Osteocyte (in vitro differentiated cells): Measurements from ENCODE around the gene DPYD. TPM values are rescaled to one million over a fixed set of nuclear protein-coding genes. Genes with fewer than 3 reads are reported as not detected.
A peak's percentile ranks its signal among the peaks of the same experiment; 100 is the strongest.

Experiments used
- DNase-seq: peaks from one replicate; pipeline ENCODE4 v3.0.0; 2021; ENCODE audit warnings: mixed read lengths; ENCODE audit not compliant: unreplicated experiment; ENCODE audit errors: extremely low spot score
- H3K27ac Mint-ChIP-seq: one replicate; pipeline ENCODE4 v1.8.0; 2021; ENCODE audit warnings: mild to moderate bottlenecking, mixed read lengths; ENCODE audit not compliant: unreplicated experiment
- H3K27me3 Mint-ChIP-seq: one replicate; pipeline ENCODE4 v1.8.0; 2021; ENCODE audit warnings: mixed read lengths; ENCODE audit not compliant: unreplicated experiment
- H3K36me3 Mint-ChIP-seq: one replicate; pipeline ENCODE4 v1.8.0; 2021; ENCODE audit warnings: mixed read lengths; ENCODE audit not compliant: unreplicated experiment
- H3K4me1 Mint-ChIP-seq: one replicate; pipeline ENCODE4 v1.8.0; 2021; ENCODE audit warnings: mixed read lengths; ENCODE audit not compliant: unreplicated experiment
- H3K4me3 Mint-ChIP-seq: one replicate; pipeline ENCODE4 v1.8.0; 2021; ENCODE audit warnings: mild to moderate bottlenecking, moderate library complexity, mixed read lengths; ENCODE audit not compliant: unreplicated experiment
- H3K9me3 Mint-ChIP-seq: one replicate; pipeline ENCODE4 v1.8.0; 2021; ENCODE audit warnings: mixed read lengths; ENCODE audit not compliant: unreplicated experiment
- CTCF ChIP-seq: fragments of 200-600 bp; sonication (generic); IDR thresholded peaks from 2 replicates; pipeline ENCODE4 v1.5.0; 2021; ENCODE audit warnings: antibody characterized with exemption, mild to moderate bottlenecking, moderate library complexity
- total RNA-seq: library from RNA; stranded (reverse); gene quantifications from 2 replicates; pipeline ENCODE4 v1.2.1, GENCODE V29; 2021

DPYD gene
- total RNA-seq, 1 donor from 2014 or later: 44.0 TPM

- DNase-seq: no peak
- peaks cover 41% of the 10 kb centered on the region for H3K9me3 Mint-ChIP-seq
- H3K27me3 Mint-ChIP-seq: no peaks in the 10 kb centered on the region
- peaks cover 29% of the 10 kb centered on the region for H3K36me3 Mint-ChIP-seq
- no peak overlapping the region for H3K27ac Mint-ChIP-seq
- no peak for TF ChIP-seq CTCF
- peaks cover 50% of the 10 kb centered on the region for H3K4me1 Mint-ChIP-seq
- no peak overlapping the region for H3K4me3 Mint-ChIP-seq
Observed at GRCh38 chr1:97044159-97044760, 876.6 kb downstream of the DPYD start.

- peaks cover 55% of the 10 kb centered on the region for H3K9me3 Mint-ChIP-seq
- no peaks in the 10 kb centered on the region for H3K27me3 Mint-ChIP-seq
- H3K4me1 Mint-ChIP-seq: peaks cover 37% of the 10 kb centered on the region
- no peak for TF ChIP-seq CTCF
- H3K4me3 Mint-ChIP-seq: no peak overlapping the region
- peaks cover 33% of the 10 kb centered on the region for H3K36me3 Mint-ChIP-seq
- DNase-seq: no peak
- H3K27ac Mint-ChIP-seq: peak overlapping the region; percentile 42
Observed at GRCh38 chr1:97042551-97042950, 878.3 kb downstream of the DPYD start.

- Mint-ChIP-seq H3K36me3 (peaks cover 33% of the 10 kb centered on the region), H3K27ac (peak overlapping the region; percentile 84), H3K9me3 (peaks cover 55% of the 10 kb centered on the region), H3K4me3 (peak overlapping the region; percentile 23), H3K4me1 (peaks cover 27% of the 10 kb centered on the region), H3K27me3 (no peaks in the 10 kb centered on the region)
- DNase-seq: no peak
- TF ChIP-seq CTCF: no peak
Observed at GRCh38 chr1:97041026-97041425, 879.8 kb downstream of the DPYD start.

DNA sequence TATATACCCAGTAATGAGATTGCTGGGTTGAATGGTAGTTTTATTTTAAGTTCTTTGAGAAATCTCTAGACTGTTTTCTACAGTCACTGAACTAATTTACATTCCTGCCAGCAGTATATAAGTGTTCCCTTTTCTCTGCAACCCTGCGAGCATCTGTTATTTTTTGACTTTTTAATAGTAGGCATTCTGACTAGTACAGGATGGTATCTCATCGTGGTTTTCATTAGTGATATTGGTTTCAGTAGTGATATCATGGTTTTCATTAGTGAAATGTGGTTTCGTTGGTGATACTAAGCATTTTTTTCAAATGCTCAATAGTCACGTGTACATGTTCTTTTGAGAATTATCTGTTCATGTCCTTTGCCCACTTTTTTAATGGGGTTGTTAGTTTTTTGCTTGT lies 882.4 kb downstream of the DPYD start:
- Mint-ChIP-seq H3K4me3 (no peak overlapping the region), H3K4me1 (peaks cover 28% of the 10 kb centered on the region), H3K27ac (no peak overlapping the region), H3K36me3 (peaks cover 33% of the 10 kb centered on the region), H3K9me3 (peaks cover 51% of the 10 kb centered on the region), H3K27me3 (no peaks in the 10 kb centered on the region)
- DNase-seq: no peak
- TF ChIP-seq CTCF: no peak

GRCh38 chr1:97034651-97035050 lies 886.2 kb downstream of the DPYD start:
- Mint-ChIP-seq H3K27ac (no peak overlapping the region), H3K4me1 (peaks cover 2% of the 10 kb centered on the region), H3K9me3 (peaks cover 18% of the 10 kb centered on the region), H3K36me3 (peaks cover 8% of the 10 kb centered on the region), H3K4me3 (no peak overlapping the region), H3K27me3 (no peaks in the 10 kb centered on the region)
- DNase-seq: no peak
- TF ChIP-seq CTCF: no peak
